Central memory CD4-positive, alpha-beta T cell (primary cell): ENCODE results near the gene SOX2.
A peak's percentile ranks its signal among the peaks of the same experiment; 100 is the strongest.

Experiments used
- DNase-seq: peaks from one replicate; pipeline ENCODE4 v3.0.0; 2022
- total RNA-seq, 3 experiments: gene quantifications; one replicate each; lab custom pipeline; 2026; lab: John Stamatoyannopoulos, UW

The SOX2 gene
- total RNA-seq, result 0 reads per million in 3 experiments

DNA sequence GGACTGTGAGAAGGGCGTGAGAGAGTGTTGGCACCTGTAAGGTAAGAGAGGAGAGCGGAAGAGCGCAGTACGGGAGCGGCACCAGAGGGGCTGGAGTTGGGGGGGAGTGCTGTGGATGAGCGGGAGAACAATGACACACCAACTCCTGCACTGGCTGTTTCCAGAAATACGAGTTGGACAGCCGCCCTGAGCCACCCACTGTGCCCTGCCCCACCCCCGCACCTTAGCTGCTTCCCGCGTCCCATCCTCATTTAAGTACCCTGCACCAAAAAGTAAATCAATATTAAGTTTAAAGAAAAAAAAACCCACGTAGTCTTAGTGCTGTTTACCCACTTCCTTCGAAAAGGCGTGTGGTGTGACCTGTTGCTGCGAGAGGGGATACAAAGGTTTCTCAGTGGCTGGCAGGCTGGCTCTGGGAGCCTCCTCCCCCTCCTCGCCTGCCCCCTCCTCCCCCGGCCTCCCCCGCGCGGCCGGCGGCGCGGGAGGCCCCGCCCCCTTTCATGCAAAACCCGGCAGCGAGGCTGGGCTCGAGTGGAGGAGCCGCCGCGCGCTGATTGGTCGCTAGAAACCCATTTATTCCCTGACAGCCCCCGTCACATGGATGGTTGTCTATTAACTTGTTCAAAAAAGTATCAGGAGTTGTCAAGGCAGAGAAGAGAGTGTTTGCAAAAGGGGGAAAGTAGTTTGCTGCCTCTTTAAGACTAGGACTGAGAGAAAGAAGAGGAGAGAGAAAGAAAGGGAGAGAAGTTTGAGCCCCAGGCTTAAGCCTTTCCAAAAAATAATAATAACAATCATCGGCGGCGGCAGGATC lies at the start of gene SOX2:
TSS of gene SOX2 (plus strand) at position 601 of the 811 bp plus-strand sequence. CDS start 436 bp downstream, outside the sequence.
- DNase-seq, result peak; percentile 19

DNA sequence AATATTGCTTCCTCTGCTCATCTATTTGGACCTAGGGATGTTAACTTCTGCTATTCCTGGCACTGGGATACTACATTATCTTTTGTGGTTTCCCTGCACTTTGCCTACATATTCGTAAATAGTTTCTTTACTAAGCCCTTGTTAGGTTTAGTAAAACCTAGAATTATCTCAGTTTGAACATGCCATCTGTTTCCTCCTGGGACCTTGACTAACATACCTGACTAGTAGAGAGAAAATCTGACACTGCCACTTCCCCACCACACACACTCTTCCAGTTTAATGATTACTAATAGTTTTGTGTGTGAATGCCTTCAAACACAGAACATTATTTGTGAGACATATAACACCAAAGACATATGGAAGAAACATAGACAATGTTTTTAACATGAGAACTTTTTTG lies 28.2 kb upstream of the SOX2 start:
- no peak for DNase-seq

GRCh38 chr3:181687190-181687589 lies 24.5 kb upstream of the SOX2 start:
- no peak for DNase-seq

DNA sequence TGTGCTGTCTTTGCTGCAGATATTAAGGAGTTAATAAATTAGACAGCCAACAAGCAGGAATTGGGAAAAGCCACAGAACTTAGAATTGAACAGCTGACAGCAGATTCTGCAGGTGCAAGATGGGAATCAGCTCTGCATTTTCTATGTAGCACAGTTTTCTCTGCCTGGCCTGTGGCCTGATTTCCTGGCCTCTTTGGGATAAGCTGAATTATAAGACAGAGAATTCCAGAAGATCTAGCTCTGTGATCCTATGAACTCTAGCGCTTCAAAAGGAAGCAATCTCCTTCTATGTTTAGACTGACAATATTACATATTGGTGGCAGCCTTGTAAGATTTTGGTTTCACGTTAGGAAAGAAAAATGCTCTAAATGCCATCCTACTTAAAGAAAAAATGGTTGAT lies 24.0 kb upstream of the SOX2 start:
- DNase-seq, result no peak

DNA sequence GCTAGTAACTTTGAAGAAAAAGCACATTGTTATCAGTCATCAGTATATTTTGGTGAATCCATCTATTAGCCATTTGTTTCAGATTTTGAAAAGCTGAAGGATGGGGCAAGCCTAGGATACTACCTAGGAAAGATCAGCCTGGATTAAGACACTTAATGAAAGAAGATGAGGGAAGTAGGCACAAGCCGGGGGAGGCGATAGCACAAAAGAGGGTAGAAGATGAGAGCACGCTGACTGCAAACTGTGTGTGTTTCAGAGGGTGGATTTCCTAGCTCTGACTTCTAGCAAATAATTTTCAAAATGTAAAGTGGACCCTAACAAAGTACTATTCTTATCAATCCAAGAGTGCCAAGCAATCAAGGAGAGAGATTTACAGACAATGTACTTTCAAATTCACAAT lies 22.2 kb upstream of the SOX2 start:
- no peak for DNase-seq

- no peak for DNase-seq
Observed at GRCh38 chr3:181690769-181691168, 21.0 kb upstream of the SOX2 start.

- no peak for DNase-seq
Observed at GRCh38 chr3:181691901-181692300, 19.8 kb upstream of the SOX2 start.

DNA sequence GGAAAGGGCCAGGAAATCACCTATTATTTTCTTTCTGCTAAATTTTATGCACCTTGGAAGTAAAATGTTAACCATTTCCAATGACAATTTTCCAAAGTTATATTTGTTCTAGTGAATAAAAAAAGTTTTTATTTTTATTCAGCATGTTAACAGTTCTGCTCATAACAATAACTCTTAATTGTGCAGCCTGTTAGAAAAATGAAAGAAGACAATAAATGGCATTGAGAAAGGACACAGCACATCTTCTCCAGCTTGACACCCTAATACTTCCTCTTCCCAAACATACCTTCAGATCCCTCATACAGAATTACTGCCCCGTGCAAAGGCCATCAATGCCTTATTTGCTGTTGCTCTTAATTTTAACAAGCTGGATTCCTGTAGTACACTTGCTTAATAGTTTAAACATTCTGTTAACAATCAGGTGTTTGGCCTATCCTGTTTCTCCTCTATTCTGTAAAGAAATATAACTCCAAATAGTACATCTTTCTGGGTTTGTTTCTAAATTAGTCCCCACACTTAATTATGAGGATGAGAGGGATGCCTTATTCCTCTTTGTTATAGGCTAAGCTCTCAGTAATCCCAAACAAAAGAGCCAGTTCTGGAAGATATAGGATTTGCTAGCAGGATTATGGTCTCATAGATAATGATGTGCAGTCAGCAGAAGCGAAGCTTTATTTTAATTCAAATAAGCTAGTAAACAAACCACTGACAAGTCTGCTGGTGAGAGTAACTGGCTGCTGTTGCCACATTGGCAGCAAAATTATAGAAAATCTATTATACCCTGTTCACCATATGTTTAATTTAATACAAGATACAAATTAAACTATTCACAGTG lies 19.2 kb upstream of the SOX2 start:
- no peak for DNase-seq

DNA sequence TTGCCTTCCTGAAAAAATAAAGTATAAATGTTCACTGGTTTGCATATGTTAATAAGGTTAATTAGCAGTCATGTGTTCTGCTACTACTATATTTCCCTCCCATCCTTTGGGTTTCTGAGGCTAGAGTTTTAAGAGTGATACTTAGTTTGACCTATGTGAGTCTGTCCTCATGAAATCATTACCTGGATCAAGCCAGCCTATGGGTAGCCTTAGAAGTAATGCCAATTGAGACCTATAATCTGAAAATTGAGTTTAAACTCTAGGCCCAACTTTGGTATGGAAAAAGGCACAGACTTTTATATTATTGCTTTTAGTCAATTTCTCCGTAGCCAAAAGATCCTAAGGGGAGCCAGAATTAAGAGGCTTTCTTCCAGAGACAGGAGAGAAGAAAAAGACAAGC lies 18.4 kb upstream of the SOX2 start:
- DNase-seq, result no peak

DNA sequence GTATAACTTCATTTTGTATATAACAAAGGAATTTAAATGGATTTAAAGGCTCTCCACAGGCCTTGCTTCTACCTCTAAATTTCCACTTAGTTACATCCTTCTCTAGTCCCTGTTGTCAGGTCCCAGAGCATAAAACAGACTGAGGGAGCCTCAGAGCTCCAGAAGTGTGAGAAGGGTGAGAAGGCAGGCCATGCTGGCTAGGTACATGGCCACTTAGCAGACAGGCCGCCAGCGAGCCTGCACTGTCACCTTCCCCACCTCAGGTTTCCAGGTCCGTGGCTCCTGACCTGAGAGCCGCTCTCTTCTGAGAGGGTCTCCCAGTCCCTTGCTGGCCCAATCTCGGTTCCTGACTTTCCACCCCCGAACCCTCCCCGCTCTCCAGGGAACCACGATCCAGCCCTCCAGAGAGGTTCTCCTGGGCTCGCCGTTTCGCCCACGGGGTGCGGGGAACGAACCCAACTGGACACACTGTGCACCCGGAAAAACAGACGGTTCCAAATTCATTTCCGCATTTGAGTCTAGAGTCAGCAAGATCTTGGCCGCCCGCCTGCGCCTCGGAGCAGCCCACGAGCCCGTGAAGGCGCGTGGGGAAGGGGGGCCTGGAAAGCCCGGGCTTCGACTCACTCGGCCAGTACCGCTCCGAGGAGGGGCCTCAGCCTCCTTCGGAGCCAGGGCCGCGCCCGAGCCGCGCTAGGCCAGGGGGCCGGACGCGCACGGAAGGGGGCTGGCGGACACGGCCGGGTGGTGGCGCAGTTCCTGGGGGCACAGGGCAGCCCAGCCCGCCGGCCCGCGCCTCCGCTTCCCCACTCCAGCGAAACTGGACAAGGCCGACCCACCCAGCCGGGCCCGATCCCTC lies 16.7 kb upstream of the SOX2 start:
- DNase-seq, result no peak

DNA sequence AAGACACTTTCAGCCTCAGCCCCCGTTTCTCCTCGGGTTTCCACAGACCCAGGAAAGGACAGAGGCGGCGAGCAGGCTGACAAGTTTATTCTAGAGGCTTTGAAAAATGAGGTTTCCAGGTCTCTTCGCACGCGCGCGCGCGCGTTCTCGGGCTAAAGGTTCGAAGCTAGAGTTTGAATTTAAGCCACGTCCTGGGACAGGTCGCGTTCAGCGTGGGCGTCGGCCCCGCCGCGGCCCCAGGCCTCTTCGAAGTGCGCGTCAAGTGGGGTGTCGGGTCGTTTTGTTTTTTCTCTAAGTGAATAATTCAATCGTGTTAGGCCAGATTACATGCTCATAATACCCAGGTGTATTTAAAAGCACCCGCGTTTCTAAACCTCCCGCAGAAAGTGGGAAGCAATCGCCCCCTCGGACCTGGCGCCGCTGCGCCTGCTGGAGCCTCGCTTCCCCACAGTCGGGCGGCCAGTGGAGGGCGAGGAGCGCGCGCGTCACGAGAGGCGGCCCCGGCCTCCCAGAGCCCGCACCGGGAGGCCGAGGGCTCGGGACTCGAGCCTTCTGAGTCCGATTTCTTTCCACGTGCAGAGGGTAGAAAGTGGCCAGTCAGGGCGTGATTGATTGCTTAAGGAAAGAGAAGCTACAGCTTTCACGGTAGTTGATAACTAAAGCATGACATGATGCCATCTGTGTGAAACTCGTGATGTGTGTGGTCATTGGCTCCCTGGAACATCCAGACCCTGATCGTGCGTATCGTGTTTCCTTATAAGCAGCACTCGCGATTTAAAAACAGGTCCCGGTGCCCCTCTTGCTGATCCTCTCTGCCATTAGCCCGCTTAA lies 15.8 kb upstream of the SOX2 start:
- DNase-seq, result no peak

GRCh38 chr3:181696626-181697230 lies 15.0 kb upstream of the SOX2 start:
- no peak for DNase-seq

- DNase-seq, result no peak
Observed at GRCh38 chr3:181698263-181698954, 13.3 kb upstream of the SOX2 start.

GRCh38 chr3:181699171-181699903 lies 12.4 kb upstream of the SOX2 start:
- no peak for DNase-seq

GRCh38 chr3:181700168-181701087 lies 11.3 kb upstream of the SOX2 start:
- DNase-seq, result peak; percentile 40

- no peak for DNase-seq
Observed at GRCh38 chr3:181701096-181701495, 10.6 kb upstream of the SOX2 start.

- no peak for DNase-seq
Observed at GRCh38 chr3:181703601-181704420, 7.9 kb upstream of the SOX2 start.

- no peak for DNase-seq
Observed at GRCh38 chr3:181704421-181705085, 7.2 kb upstream of the SOX2 start.
